GM12878 (cell line): Measurements from ENCODE around the gene AANAT. TPM values are rescaled to one million over a fixed set of nuclear protein-coding genes. Genes with fewer than 3 reads are reported as not detected.
A peak's percentile ranks its signal among the peaks of the same experiment; 100 is the strongest.

Source experiments
- ATAC-seq: fragments of 200-7000 bp; cut with Tn5 transposase; 3 replicates; pipeline ENCODE4 v1.9.1; 2020; ENCODE audit warnings: mild to moderate bottlenecking, moderate library complexity
- BruUV-seq: library from RNA; stranded (reverse); fragments of 400-500 nt; replicated peaks from 2 replicates; lab custom pipeline; 2021; lab: Mats Ljungman, UMichigan
- CTCF ChIA-PET: fragments of 300-600 bp; sonication (Branson Sonifier 250); formaldehyde crosslinking; extraction: SDS; loops from one replicate; lab custom pipeline; 2021; ENCODE audit warnings: inconsistent platforms; lab: Yijun Ruan, JAX
- POLR2A ChIA-PET: fragments of 350-600 bp; formaldehyde crosslinking; extraction: SDS; loops from one replicate; lab custom pipeline; 2021; ENCODE audit warnings: inconsistent platforms; lab: Charles Lee
- RAD21 ChIA-PET: fragments of 300-600 bp; sonication (Branson Sonifier 250); formaldehyde crosslinking; loops from one replicate; lab custom pipeline; 2023; ENCODE audit warnings: antibody characterized with exemption; ENCODE audit not compliant: unreplicated experiment; lab: Charles Lee
- SMC1A ChIA-PET: fragments of 300-600 bp; sonication (Branson Sonifier 250); formaldehyde crosslinking; loops from one replicate; lab custom pipeline; 2023; ENCODE audit not compliant: unreplicated experiment, uncharacterized antibody; lab: Charles Lee
- DNase-seq: peaks from one replicate; pipeline ENCODE4 v3.0.0-alpha.2; 2011; ENCODE audit warnings: low read depth, low spot score
- FAIRE-seq: peaks from 3 replicates; lab custom pipeline; 2011; peaks lifted over from hg19 to GRCh38; lab: Jason Lieb, UNC
- H2AFZ ChIP-seq: 2 replicates; pipeline ENCODE4 v1.6.0; 2011; ENCODE audit warnings: low read depth, low read length, control low read depth; ENCODE audit not compliant: control insufficient read depth
- H3K27ac ChIP-seq: 2 replicates; pipeline ENCODE4 v1.5.1; 2011; ENCODE audit warnings: control low read depth; ENCODE audit not compliant: control insufficient read depth, insufficient read depth
- H3K27me3 ChIP-seq, 2 experiments: replicated peaks in 1 of 2; 2 replicates each; pipeline versions ENCODE4 v1.6.0 to v1.6.1; 2011; ENCODE audit warnings: low read length in 1 of 2; ENCODE audit not compliant: control insufficient read depth in 2 of 2, insufficient read depth in 2 of 2
- H3K36me3 ChIP-seq, 2 experiments: 2 replicates each; pipeline ENCODE4 v1.5.1; 2011; ENCODE audit warnings: low read length in 1 of 2; ENCODE audit not compliant: control insufficient read depth in 2 of 2, insufficient read depth in 2 of 2
- H3K4me1 ChIP-seq: 2 replicates; pipeline ENCODE4 v1.6.1; 2011; ENCODE audit warnings: mild to moderate bottlenecking, low read length, moderate library complexity, mixed read lengths; ENCODE audit not compliant: control insufficient read depth, insufficient read depth
- H3K4me2 ChIP-seq: 2 replicates; pipeline ENCODE4 v1.6.0; 2011; ENCODE audit warnings: control low read depth; ENCODE audit not compliant: control insufficient read depth, insufficient read depth
- H3K4me3 ChIP-seq: fragments of 200-600 bp; sonication (generic); 2 replicates; pipeline ENCODE4 v1.5.1; 2016
- H3K79me2 ChIP-seq: 2 replicates; pipeline ENCODE4 v1.6.0; 2011; ENCODE audit warnings: low read length; ENCODE audit not compliant: control insufficient read depth, insufficient read depth
- H3K9ac ChIP-seq: 2 replicates; pipeline ENCODE4 v1.8.0; 2011; ENCODE audit warnings: low read length, control low read depth, mixed read lengths; ENCODE audit not compliant: control insufficient read depth, insufficient read depth
- H3K9me3 ChIP-seq: replicated peaks from 3 replicates; pipeline ENCODE4 v1.5.1; 2011; ENCODE audit warnings: mild to moderate bottlenecking, low read length; ENCODE audit not compliant: control insufficient read depth, insufficient read depth
- H4K20me1 ChIP-seq: 2 replicates; pipeline ENCODE4 v1.6.0; 2011; ENCODE audit not compliant: control insufficient read depth, insufficient read depth
- CREB1 ChIP-seq: IDR thresholded peaks from 2 replicates; pipeline ENCODE4 v1.6.1; 2012; ENCODE audit warnings: low read depth, mild to moderate bottlenecking, inconsistent platforms
- MEF2B ChIP-seq: fragments of 450-650 bp; IDR thresholded peaks from 2 replicates; pipeline ENCODE4 v1.6.1; 2018; ENCODE audit warnings: mild to moderate bottlenecking, moderate library complexity; ENCODE audit not compliant: partially characterized antibody, poor library complexity, severe bottlenecking
- YBX1 ChIP-seq: fragments of 450-650 bp; IDR thresholded peaks from 2 replicates; pipeline ENCODE4 v1.6.1; 2016; ENCODE audit warnings: antibody characterized with exemption
- ZNF687 ChIP-seq: fragments of 450-650 bp; IDR thresholded peaks from 2 replicates; pipeline ENCODE4 v1.6.1; 2017; ENCODE audit warnings: mild to moderate bottlenecking, moderate library complexity
- WGBS: methylation state at CpG from one replicate; pipeline ENCODE4 v1.1.6; 2016; ENCODE audit warnings: low lambda C conversion rate; ENCODE audit not compliant: insufficient replicate concordance, insufficient coverage; ENCODE audit errors: missing lambda C conversion rate; 5-methylcytosine and 5-hydroxymethylcytosine counted together
- in situ Hi-C: fragments of 300-500 bp; cut with MboI; formaldehyde crosslinking; loops from 9 replicates; pipeline ENCODE4 v1.14.3; 2018; ENCODE audit warnings: mixed read lengths
- intact Hi-C: fragments of 100-400 bp; cut with micrococcal nuclease; formaldehyde crosslinking; loops from one replicate; pipeline ENCODE4 v1.14.2; 2022; ENCODE audit not compliant: unreplicated experiment
- polyA plus RNA-seq, 11 experiments: library from polyadenylated mRNA; depleted of rRNA in 4 of 11; unstranded in 6 of 11; stranded (reverse) in 5 of 11; fragments of >200 nt; fragmentation: Nextera tagmentation in 4 of 11; fragmentation: Illumina TruSeq in 1 of 11; extraction: Ambion mirVana in 4 of 11; extraction: Trizol in 1 of 11; gene quantifications; 1 replicate in 1 of 11; 2 replicates in 10 of 11; pipeline versions ENCODE4 v1.2.1 to v1.2.3, GENCODE V29; 2011 to 2016; ENCODE audit warnings: inconsistent platforms in 2 of 11, missing spikeins in 2 of 11, low read depth in 1 of 11
- total RNA-seq, 4 experiments: library from RNA; depleted of rRNA in 3 of 4; stranded (reverse); fragments of >200 nt in 3 of 4; fragmentation: Illumina TruSeq in 1 of 4; extraction: Trizol in 1 of 4; gene quantifications; 2 replicates each; pipeline versions ENCODE4 v1.2.1 to v1.2.3, GENCODE V29; 2013 to 2021

The AANAT gene
- total and polyA plus RNA-seq, 10 of the 15 experiments (the other 5 are each of a cell fraction or from before 2014, with no cell fraction given): 0.23 TPM; not detected in 9

GRCh38 chr17:76447931-76448652, 19.3 kb upstream of the AANAT start:
- peak overlapping the region; percentile 53 for H3K4me2 ChIP-seq
- ChIA-PET CTCF (interaction anchor here (0.7 to 4.6 kb wide), 8 partner anchors 9 to 75 kb away, joined by 3 to 22 read pairs (median 4); no protein-coding TSS in a partner anchor), POLR2A (interaction anchor here (1.2 kb wide), 2 partner anchors 11 to 20 kb away, joined by 3 to 4 read pairs; no protein-coding TSS in a partner anchor), SMC1A (interaction anchor here (0.7 to 1.9 kb wide), 5 partner anchors 10 to 51 kb away, joined by 3 to 14 read pairs (median 5); no protein-coding TSS in a partner anchor), RAD21 (interaction anchor here (1.2 to 1.5 kb wide), 2 partner anchors 11 to 39 kb away, joined by 3 to 5 read pairs; no protein-coding TSS in a partner anchor)
- H3K9ac ChIP-seq: peak overlapping the region; percentile 14; the same call in 1 of the 2 replicates
- no peak for TF ChIP-seq YBX1
- no peak for TF ChIP-seq ZNF687
- no peak for TF ChIP-seq CREB1
- peak; percentile 65 for TF ChIP-seq MEF2B
- BruUV-seq: no TSS peak
- H3K27ac ChIP-seq: peak overlapping the region; percentile 50
- peaks cover 44% of the 10 kb centered on the region for H3K4me1 ChIP-seq
- H3K79me2 ChIP-seq: peaks cover 93% of the 10 kb centered on the region
- no peak overlapping the region for H2AFZ ChIP-seq
- H3K4me3 ChIP-seq: peak overlapping the region; percentile 12; the same call in 1 of the 2 replicates
- FAIRE-seq: peak; percentile 77
- H3K9me3 ChIP-seq: no peaks in the 10 kb centered on the region
- intact Hi-C loops (no loop called here), in situ Hi-C loops (no loop called here)
- WGBS: 58% methylated on average over 7 of the region's 7 CpGs
- H3K36me3 ChIP-seq: no peaks in the 10 kb centered on the region
- DNase-seq: no peak
- H3K27me3 ChIP-seq: no peaks in the 10 kb centered on the region
- ATAC-seq: peak; percentile 68
- 0 out of 2 replicates have a peak, but pooled peaks cover 2% of the 10 kb centered on the region for H4K20me1 ChIP-seq
